K562 (cell line): ENCODE measurements around the gene RAB31. TPM values are rescaled to one million over a fixed set of nuclear protein-coding genes. Genes with fewer than 3 reads are reported as not detected.

Experiments used
- ATAC-seq: fragments of 200-7000 bp; cut with Tn5 transposase; 3 replicates; pipeline ENCODE4 v1.9.1; 2020; ENCODE audit warnings: moderate library complexity
- BruUV-seq: library from RNA; stranded (reverse); fragments of 400-500 nt; replicated peaks from 2 replicates; lab custom pipeline; 2021; lab: Mats Ljungman, UMichigan
- CTCF ChIA-PET: fragments of 300-600 bp; formaldehyde crosslinking; extraction: SDS; loops from one replicate; lab custom pipeline; 2021; ENCODE audit warnings: low intra/inter-chr PET ratio; lab: Yijun Ruan, JAX
- POLR2A ChIA-PET: fragments of 300-600, 350-650 bp; sonication (Branson Sonifier 250); formaldehyde crosslinking; extraction: SDS; loops from one replicate; lab custom pipeline; 2021; ENCODE audit warnings: antibody characterized with exemption, inconsistent platforms; lab: Yijun Ruan, JAX
- DNase-seq, 4 experiments: peaks; one replicate each; pipeline versions ENCODE4 v3.0.0 to v3.0.0-alpha.2; 2011 to 2018; ENCODE audit warnings: low spot score in 3 of 4, mixed read lengths in 3 of 4; ENCODE audit errors: extremely low read depth in 1 of 4
- FAIRE-seq: peaks from 2 replicates; lab custom pipeline; 2011; peaks lifted over from hg19 to GRCh38; lab: Jason Lieb, UNC
- H2AFZ ChIP-seq: 2 replicates; pipeline ENCODE4 v1.6.0; 2011; ENCODE audit warnings: low read depth, low read length, control low read depth, inconsistent platforms
- H3K27ac ChIP-seq: fragments of 200-600 bp; 3 replicates; pipeline ENCODE4 v1.8.0; 2011; ENCODE audit warnings: low read depth, mild to moderate bottlenecking, control low read depth, inconsistent platforms, low read length, moderate library complexity, mixed read lengths; ENCODE audit errors: extremely low read depth
- H3K27me3 ChIP-seq, 2 experiments: fragments of 300-600 bp in 1 of 2; 2 replicates in 1 of 2; 3 replicates in 1 of 2; pipeline versions ENCODE4 v1.6.0 to v1.8.0; 2011; ENCODE audit warnings: inconsistent platforms in 2 of 2, low read length in 2 of 2, mild to moderate bottlenecking in 1 of 2, mixed read lengths in 1 of 2, moderate library complexity in 1 of 2; ENCODE audit not compliant: control insufficient read depth in 2 of 2, insufficient read depth in 2 of 2
- H3K36me3 ChIP-seq: fragments of 300-600 bp; 3 replicates; pipeline ENCODE4 v1.8.0; 2011; ENCODE audit warnings: mild to moderate bottlenecking, low read length, inconsistent platforms; ENCODE audit not compliant: control insufficient read depth, insufficient read depth
- H3K4me1 ChIP-seq, 2 experiments: fragments of 200-600 bp in 1 of 2; replicated peaks in 1 of 2; 2 replicates in 1 of 2; 3 replicates in 1 of 2; pipeline versions ENCODE4 v1.5.1 to v1.8.0; 2011; ENCODE audit warnings: inconsistent platforms in 2 of 2, low read length in 2 of 2, mild to moderate bottlenecking in 1 of 2, mixed read lengths in 1 of 2, moderate library complexity in 1 of 2; ENCODE audit not compliant: control insufficient read depth in 2 of 2, insufficient read depth in 2 of 2
- H3K4me2 ChIP-seq: 2 replicates; pipeline ENCODE4 v1.6.1; 2011; ENCODE audit warnings: low read length, control low read depth, inconsistent platforms, mixed read lengths; ENCODE audit not compliant: insufficient read depth
- H3K4me3 ChIP-seq: fragments of 200-600 bp; sonication (generic), shearing (Covaris generic); 2 replicates; pipeline ENCODE4 v1.5.1; 2016; ENCODE audit warnings: control low read depth, inconsistent platforms
- H3K79me2 ChIP-seq: fragments of 200-600 bp; 3 replicates; pipeline ENCODE4 v1.8.0; 2011; ENCODE audit warnings: low read length, inconsistent platforms; ENCODE audit not compliant: control insufficient read depth, insufficient read depth
- H3K9ac ChIP-seq, 2 experiments: 2 replicates each; pipeline versions ENCODE4 v1.6.0 to v1.6.1; 2011; ENCODE audit warnings: low read depth in 2 of 2, low read length in 2 of 2, control low read depth in 1 of 2, inconsistent platforms in 1 of 2, mild to moderate bottlenecking in 1 of 2, mixed read lengths in 1 of 2; ENCODE audit not compliant: insufficient read depth in 1 of 2
- H3K9me1 ChIP-seq: one replicate; pipeline ENCODE4 v1.6.0; 2011; ENCODE audit warnings: inconsistent platforms, mild to moderate bottlenecking, low read length, moderate library complexity; ENCODE audit not compliant: control insufficient read depth, insufficient read depth
- H3K9me3 ChIP-seq: replicated peaks from 2 replicates; pipeline ENCODE4 v1.5.1; 2011; ENCODE audit warnings: low read depth, low read length, inconsistent platforms; ENCODE audit not compliant: control insufficient read depth, insufficient read depth
- H4K20me1 ChIP-seq: replicated peaks from 2 replicates; pipeline ENCODE4 v1.6.1; 2011; ENCODE audit warnings: low read length, inconsistent platforms, mixed read lengths; ENCODE audit not compliant: control insufficient read depth, insufficient read depth
- ATF4 ChIP-seq: fragments of 450-650 bp; formaldehyde crosslinking; IDR thresholded peaks from 2 replicates; pipeline ENCODE4 v1.4.0; 2022; ENCODE audit warnings: mild to moderate bottlenecking, moderate library complexity
- DMBX1 ChIP-seq: fragments of 250-450 bp; sonication (Bioruptor Pico); IDR thresholded peaks from 2 replicates; pipeline ENCODE4 v1.8.0; 2022; ENCODE audit warnings: inconsistent platforms, mild to moderate bottlenecking, moderate library complexity, borderline replicate concordance
- FOSL1 ChIP-seq: fragments of 200-800 bp; sonication (Bioruptor generic); conservative IDR thresholded peaks from 2 replicates; pipeline ENCODE4 v1.6.1; 2016; ENCODE audit warnings: missing genetic modification characterization, missing compliant biosample characterization
- HCFC1 ChIP-seq: IDR thresholded peaks from 2 replicates; pipeline ENCODE4 v1.6.1; 2012; ENCODE audit warnings: low read depth, low read length, improper control_type of control experiment
- KHSRP ChIP-seq: fragments of 450-650 bp; IDR thresholded peaks from 2 replicates; pipeline ENCODE4 v1.6.1; 2017
- MEF2A ChIP-seq: IDR thresholded peaks from 2 replicates; pipeline ENCODE4 v1.6.1; 2011; ENCODE audit warnings: low read depth, mild to moderate bottlenecking, low read length, moderate library complexity; ENCODE audit not compliant: control insufficient read depth
- MTA2 ChIP-seq: fragments of 450-650 bp; IDR thresholded peaks from 2 replicates; pipeline ENCODE4 v1.6.1; 2016; ENCODE audit warnings: low read depth
- PHTF2 ChIP-seq: fragments of 250-450 bp; sonication (Bioruptor Pico); IDR thresholded peaks from 2 replicates; pipeline ENCODE4 v1.5.0; 2021; ENCODE audit warnings: mild to moderate bottlenecking
- POLR2H ChIP-seq: IDR thresholded peaks from 2 replicates; pipeline ENCODE4 v1.6.1; 2016; ENCODE audit warnings: missing genetic modification characterization, low read depth, mild to moderate bottlenecking, control low read depth, missing compliant biosample characterization, moderate library complexity
- POU5F1 ChIP-seq: fragments of 150-350 bp; IDR thresholded peaks from 2 replicates; pipeline ENCODE4 v1.6.1; 2014; ENCODE audit warnings: borderline replicate concordance, low read length, low read depth, mild to moderate bottlenecking; ENCODE audit not compliant: partially characterized antibody
- RBM39 ChIP-seq: fragments of 200-400 bp; formaldehyde crosslinking; optimal IDR thresholded peaks from 2 replicates; pipeline ENCODE3; 2018; ENCODE audit warnings: low read depth, low read length
- SMAD4 ChIP-seq: fragments of 250-450 bp; sonication (Bioruptor Pico); conservative IDR thresholded peaks from 2 replicates; pipeline ENCODE4 v1.8.0; 2021; ENCODE audit warnings: inconsistent platforms, mild to moderate bottlenecking, moderate library complexity
- SMARCB1 ChIP-seq: IDR thresholded peaks from 2 replicates; pipeline ENCODE4 v1.6.1; 2011; ENCODE audit warnings: improper control_type of control experiment, low read depth; ENCODE audit not compliant: insufficient read length
- XRCC5 ChIP-seq: fragments of 200-400 bp; formaldehyde crosslinking; IDR thresholded peaks from 2 replicates; pipeline ENCODE4 v1.6.1; 2017; ENCODE audit warnings: low read depth, mild to moderate bottlenecking, low read length
- YY1 ChIP-seq, 3 experiments: IDR thresholded peaks; 2 replicates each; pipeline ENCODE4 v1.6.1; 2011; ENCODE audit warnings: low read length in 2 of 3, mild to moderate bottlenecking in 2 of 3, moderate library complexity in 2 of 3, borderline replicate concordance in 1 of 3, control low read depth in 1 of 3, low read depth in 1 of 3; ENCODE audit not compliant: insufficient read depth in 3 of 3, insufficient replicate concordance in 2 of 3, control insufficient read depth in 1 of 3, insufficient read length in 1 of 3; ENCODE audit errors: extremely low read depth in 1 of 3
- ZBTB8A ChIP-seq: fragments of 450-650 bp; IDR thresholded peaks from 2 replicates; pipeline ENCODE4 v1.6.1; 2018; ENCODE audit warnings: mild to moderate bottlenecking, moderate library complexity; ENCODE audit not compliant: partially characterized antibody
- ZKSCAN3 ChIP-seq: fragments of 250-450 bp; sonication (Bioruptor Pico); IDR thresholded peaks from 2 replicates; pipeline ENCODE4 v1.4.0; 2020
- ZKSCAN8 ChIP-seq: fragments of 200-800 bp; sonication (Bioruptor generic); IDR thresholded peaks from 2 replicates; pipeline ENCODE4 v1.6.1; 2016; ENCODE audit warnings: missing genetic modification characterization, missing compliant biosample characterization
- WGBS: fragments of 100-300 bp; shearing (Covaris generic); methylation state at CpG from one replicate; pipeline ENCODE4 v1.1.6; 2016; ENCODE audit warnings: low coverage, mixed read lengths; ENCODE audit not compliant: insufficient coverage; ENCODE audit errors: missing lambda C conversion rate; 5-methylcytosine and 5-hydroxymethylcytosine counted together
- in situ Hi-C: fragments of 300-500 bp; cut with MboI; formaldehyde crosslinking; loops from 4 replicates; pipeline ENCODE4 v1.15.0; 2018; ENCODE audit warnings: inconsistent platforms, mixed read lengths
- intact Hi-C: fragments of 100-400 bp; cut with micrococcal nuclease; formaldehyde crosslinking; loops from 2 replicates; pipeline ENCODE4 v1.14.2; 2022
- polyA plus RNA-seq, 8 experiments: library from polyadenylated mRNA; depleted of rRNA in 4 of 8; stranded (reverse) in 5 of 8; unstranded in 3 of 8; fragments of >200 nt; fragmentation: Nextera tagmentation in 2 of 8; fragmentation: Illumina TruSeq in 1 of 8; extraction: Ambion mirVana in 2 of 8; extraction: Trizol in 1 of 8; gene quantifications; 2 replicates each; pipeline versions ENCODE4 v1.2.1 to v1.2.3, GENCODE V29; 2011 to 2014; ENCODE audit warnings: inconsistent platforms in 1 of 8, missing spikeins in 1 of 8
- total RNA-seq, 7 experiments: library from RNA; depleted of rRNA in 6 of 7; stranded (reverse); fragments of >200 nt in 6 of 7; fragmentation: Illumina TruSeq in 2 of 7; extraction: Trizol in 2 of 7; gene quantifications; 2 replicates each; pipeline versions ENCODE4 v1.2.1 to v1.2.3, GENCODE V29; 2011 to 2021; ENCODE audit warnings: low replicate concordance in 1 of 7
- TF ChIP-seq, protein P1 (sequence below), 2 experiments: IDR thresholded peaks; 2 replicates each; pipeline ENCODE4 v1.6.1; 2011; ENCODE audit warnings: borderline replicate concordance in 1 of 2, control low read depth in 1 of 2, low read depth in 1 of 2, low read length in 1 of 2, mild to moderate bottlenecking in 1 of 2, mixed read lengths in 1 of 2, moderate library complexity in 1 of 2; ENCODE audit not compliant: insufficient read depth in 1 of 2, insufficient read length in 1 of 2, poor library complexity in 1 of 2, severe bottlenecking in 1 of 2; ENCODE audit errors: extremely low read depth in 1 of 2

RAB31 gene
- total and polyA plus RNA-seq, 9 of the 15 experiments (the other 6 are each of a cell fraction or from before 2014, with no cell fraction given): 20.7 to 70.4 (median 41.3) TPM

DNA sequence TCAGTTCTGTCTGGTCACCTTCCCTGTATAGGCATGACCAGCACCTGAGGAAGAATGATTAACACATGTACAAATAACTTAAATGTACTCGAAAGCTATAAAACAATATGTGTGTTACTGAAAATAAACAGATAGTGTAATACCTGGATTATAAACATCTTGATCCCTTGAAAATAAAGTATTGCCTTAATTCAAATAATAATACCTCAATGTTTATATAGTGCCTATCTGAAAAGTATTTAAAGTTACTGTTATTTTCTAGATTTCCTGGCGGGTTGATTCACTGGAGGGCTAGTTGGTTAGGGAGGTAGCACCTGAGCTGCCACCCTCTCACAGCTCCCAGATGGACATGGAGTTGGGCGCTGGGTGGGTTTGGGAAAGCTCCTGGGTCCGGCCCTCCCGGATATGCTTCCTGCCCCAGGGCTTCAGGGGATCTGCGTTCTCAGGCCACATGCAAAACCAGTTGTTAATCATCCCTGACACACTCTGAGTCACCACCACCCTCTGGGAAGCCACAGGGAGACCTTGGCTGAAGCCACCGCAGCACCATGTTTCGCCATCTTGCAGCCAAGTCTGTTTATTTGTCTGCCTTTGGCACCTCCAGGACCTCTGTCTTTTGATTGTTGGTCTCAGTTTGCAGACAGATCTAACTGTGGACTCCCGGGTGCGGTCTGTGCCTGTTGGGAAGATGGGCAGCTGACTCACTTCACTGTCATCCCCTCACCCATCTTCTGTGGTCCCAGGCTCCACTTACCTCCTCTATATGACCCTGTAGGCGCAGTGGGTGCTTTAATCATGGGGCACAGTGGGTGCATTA is 35.3 kb downstream of the RAB31 start:
- Histone ChIP-seq H4K20me1 (no peaks in the 10 kb centered on the region), H3K4me1 (peaks cover 19 to 25% of the 10 kb centered on the region in 2 experiments), H3K9me1 (no peaks in the 10 kb centered on the region), H3K4me2 (peak overlapping the region; percentile 65), H3K36me3 (no peaks in the 10 kb centered on the region), H3K4me3 (no peak overlapping the region), H3K27ac (peak overlapping the region; percentile 74), H3K27me3 (no peaks in the 10 kb centered on the region), H3K9ac (peak overlapping the region; percentile 62 to 69), H3K79me2 (peaks cover 31% of the 10 kb centered on the region), H2AFZ (peak overlapping the region; percentile 80), H3K9me3 (no peaks in the 10 kb centered on the region)
- peak; percentile 65 to 92 (median 78) for DNase-seq
- BruUV-seq: no TSS peak
- peak; percentile 94 for FAIRE-seq
- peak; percentile 93 for ATAC-seq
- CTCF ChIA-PET: no interaction called here
- in situ Hi-C loops: no loop called here
- WGBS: 13% methylated on average over 11 of the region's 11 CpGs
- POLR2A ChIA-PET: interaction anchor here (0.6 to 1.7 kb wide), 13 partner anchors 8 to 207 kb away, joined by 3 to 9 read pairs (median 3); partner anchors contain the start of gene VAPA
- intact Hi-C loops: no loop called here
- peak; percentile 80 for TF ChIP-seq POLR2H (tag)
- no peak for TF ChIP-seq ZBTB8A
- no peak for TF ChIP-seq MTA2
- peak; percentile 99 for TF ChIP-seq FOSL1 (tag)
- peak; percentile 92 for TF ChIP-seq DMBX1 (CRISPR knock-in tag)
- no peak for TF ChIP-seq ZKSCAN3
- TF ChIP-seq SMAD4 (CRISPR knock-in tag): peak; percentile 90
- TF ChIP-seq ATF4 (CRISPR knock-in tag): peak; percentile 64; the same call in 1 of the 2 replicates
- TF ChIP-seq YY1 (IDR thresholded peaks at IDR 0.05; ENCODE audit: borderline replicate concordance in 1 of 3, control insufficient read depth in 1 of 3, extremely low read depth in 1 of 3, insufficient read depth in 3 of 3, insufficient read length in 1 of 3, insufficient replicate concordance in 2 of 3, low read depth in 1 of 3, low read length in 2 of 3): peak; percentile 26 to 91 (median 75)
- TF ChIP-seq XRCC5: 0 out of 2 replicates have a peak, but pooled peaks have one; percentile 52
- no peak for TF ChIP-seq SMARCB1
- TF ChIP-seq, protein P1, sequence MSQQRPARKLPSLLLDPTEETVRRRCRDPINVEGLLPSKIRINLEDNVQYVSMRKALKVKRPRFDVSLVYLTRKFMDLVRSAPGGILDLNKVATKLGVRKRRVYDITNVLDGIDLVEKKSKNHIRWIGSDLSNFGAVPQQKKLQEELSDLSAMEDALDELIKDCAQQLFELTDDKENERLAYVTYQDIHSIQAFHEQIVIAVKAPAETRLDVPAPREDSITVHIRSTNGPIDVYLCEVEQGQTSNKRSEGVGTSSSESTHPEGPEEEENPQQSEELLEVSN (IDR thresholded peaks at IDR 0.05; ENCODE audit: borderline replicate concordance in 1 of 2, extremely low read depth in 1 of 2, insufficient read depth in 1 of 2, insufficient read length in 1 of 2, low read depth in 1 of 2, low read length in 1 of 2, poor library complexity in 1 of 2, severe bottlenecking in 1 of 2): peak in 1 of 2 experiments; percentile 84
- no peak for TF ChIP-seq POU5F1
- no peak for TF ChIP-seq MEF2A
- TF ChIP-seq PHTF2: no peak
- TF ChIP-seq KHSRP: no peak
- peak; percentile 75 for TF ChIP-seq ZKSCAN8 (CRISPR knock-in tag)
- TF ChIP-seq HCFC1: peak; percentile 42; the same call in 1 of the 2 replicates
- TF ChIP-seq RBM39: peak; percentile 53
